Astrocyte (in vitro differentiated cells and primary cell): ENCODE data around the gene ERFE.

Experiments used
- EZH2 ChIP-seq: IDR thresholded peaks from 2 replicates; pipeline ENCODE4 v1.6.1; 2012; ENCODE audit warnings: mild to moderate bottlenecking, low read length, inconsistent platforms; ENCODE audit not compliant: insufficient read depth
- TF ChIP-seq, protein P1 (sequence below): IDR thresholded peaks from 2 replicates; pipeline ENCODE4 v1.5.1; 2011; ENCODE audit warnings: low read depth, mild to moderate bottlenecking, inconsistent platforms, low read length, moderate library complexity; ENCODE audit not compliant: insufficient read depth

DNA sequence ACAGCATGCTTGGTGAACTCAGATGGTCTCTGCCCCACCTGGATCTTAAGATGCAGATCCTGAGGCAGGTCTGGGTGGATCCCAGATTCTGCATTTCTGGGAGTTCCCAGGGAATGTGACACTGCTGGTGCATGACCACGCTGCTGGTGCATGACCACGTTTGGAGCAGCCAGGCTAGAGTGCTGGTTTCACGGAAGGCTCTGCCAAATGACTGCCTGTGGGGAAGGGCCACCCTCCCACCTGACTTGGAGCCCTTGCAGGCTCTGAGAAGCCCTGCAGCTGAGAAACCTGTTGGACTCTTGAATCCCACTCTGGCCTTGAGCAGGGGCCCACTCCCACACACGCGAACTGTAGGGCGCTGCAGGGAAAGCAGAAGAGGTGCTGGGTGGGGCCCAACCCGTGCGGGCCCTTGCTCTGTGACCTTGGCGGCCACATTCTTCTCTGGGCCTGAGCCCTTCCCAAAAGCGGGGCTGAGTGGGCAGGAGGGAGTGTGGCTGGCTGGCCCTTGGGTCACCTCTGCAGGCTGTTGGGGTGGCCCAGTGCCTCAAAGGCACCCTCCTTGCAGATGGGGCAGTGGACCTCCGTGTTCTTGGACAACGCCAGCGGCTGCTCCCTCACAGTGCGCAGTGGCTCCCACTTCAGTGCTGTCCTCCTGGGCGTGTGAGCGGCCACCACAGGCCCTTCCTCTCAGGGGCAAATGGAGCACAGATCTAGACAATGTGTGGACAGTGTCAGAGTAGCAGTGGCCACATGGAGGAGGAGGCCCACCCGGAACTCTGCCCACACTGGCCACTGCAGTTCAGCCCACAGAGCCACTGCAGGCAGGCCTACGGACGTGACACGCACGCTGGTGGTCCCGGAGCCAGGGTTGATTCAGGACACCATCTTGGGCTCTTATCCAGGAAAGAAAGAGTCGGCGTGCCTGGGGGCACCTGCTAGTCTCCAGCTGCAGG, 7.9 kb downstream of the ERFE start:
- TF ChIP-seq EZH2 = no peak
- TF ChIP-seq, protein P1, sequence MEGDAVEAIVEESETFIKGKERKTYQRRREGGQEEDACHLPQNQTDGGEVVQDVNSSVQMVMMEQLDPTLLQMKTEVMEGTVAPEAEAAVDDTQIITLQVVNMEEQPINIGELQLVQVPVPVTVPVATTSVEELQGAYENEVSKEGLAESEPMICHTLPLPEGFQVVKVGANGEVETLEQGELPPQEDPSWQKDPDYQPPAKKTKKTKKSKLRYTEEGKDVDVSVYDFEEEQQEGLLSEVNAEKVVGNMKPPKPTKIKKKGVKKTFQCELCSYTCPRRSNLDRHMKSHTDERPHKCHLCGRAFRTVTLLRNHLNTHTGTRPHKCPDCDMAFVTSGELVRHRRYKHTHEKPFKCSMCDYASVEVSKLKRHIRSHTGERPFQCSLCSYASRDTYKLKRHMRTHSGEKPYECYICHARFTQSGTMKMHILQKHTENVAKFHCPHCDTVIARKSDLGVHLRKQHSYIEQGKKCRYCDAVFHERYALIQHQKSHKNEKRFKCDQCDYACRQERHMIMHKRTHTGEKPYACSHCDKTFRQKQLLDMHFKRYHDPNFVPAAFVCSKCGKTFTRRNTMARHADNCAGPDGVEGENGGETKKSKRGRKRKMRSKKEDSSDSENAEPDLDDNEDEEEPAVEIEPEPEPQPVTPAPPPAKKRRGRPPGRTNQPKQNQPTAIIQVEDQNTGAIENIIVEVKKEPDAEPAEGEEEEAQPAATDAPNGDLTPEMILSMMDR = no peak
